NCI-H2196 treated with DMSO at 0.1 percent for 48 hours (cell line): ENCODE measurements around the gene UBE2M.

Experiments
- DNase-seq: peaks from one replicate; lab custom pipeline; 2025; ENCODE audit not compliant: unreplicated experiment; lab: John Stamatoyannopoulos, UW

Gene UBE2M

GRCh38 chr19:58571575-58571947, 13.2 kb upstream of the UBE2M start:
- DNase-seq, result no peak

GRCh38 chr19:58570770-58571574, 12.6 kb upstream of the UBE2M start:
- DNase-seq, result no peak

GRCh38 chr19:58569943-58570670, 11.7 kb upstream of the UBE2M start:
- no peak for DNase-seq

GRCh38 chr19:58569191-58569942, 11.0 kb upstream of the UBE2M start:
- DNase-seq, result no peak

GRCh38 chr19:58568453-58569130, 10.2 kb upstream of the UBE2M start:
- DNase-seq, result no peak

- DNase-seq, result no peak
These were observed 8.6 kb upstream of the UBE2M start for GRCh38 chr19:58566989-58567388.

- no peak for DNase-seq
These were observed 5.4 kb upstream of the UBE2M start for GRCh38 chr19:58563823-58564222.

- DNase-seq, result no peak
These were observed 4.7 kb upstream of the UBE2M start for GRCh38 chr19:58563034-58563573.

GRCh38 chr19:58562122-58563033, 4.0 kb upstream of the UBE2M start:
- DNase-seq, result no peak

- DNase-seq, result no peak
These were observed 3.1 kb upstream of the UBE2M start for GRCh38 chr19:58561373-58562121.

GRCh38 chr19:58560921-58561320, 2.5 kb upstream of the UBE2M start:
- no peak for DNase-seq

GRCh38 chr19:58560007-58560887, 1.8 kb upstream of the UBE2M start:
- no peak for DNase-seq

GRCh38 chr19:58559275-58560006, 1.0 kb upstream of the UBE2M start:
- no peak for DNase-seq

- no peak for DNase-seq
These were observed 338 bp upstream of the UBE2M start for GRCh38 chr19:58558623-58559274.

- no peak for DNase-seq
These were observed 968 bp downstream of the UBE2M start for GRCh38 chr19:58557221-58558065.

- DNase-seq, result no peak
These were observed 1.7 kb downstream of the UBE2M start for GRCh38 chr19:58556622-58557220.
